Right lobe of liver (tissue), 4 donors: ENCODE measurements around the gene NF1.

Source experiments
- CTCF ChIP-seq, 4 donors: fragments of 200-600 bp in 3 of 4; fragments of 450-650 bp in 1 of 4; IDR thresholded peaks; one replicate each; pipeline versions ENCODE4 v1.5.1 to v1.8.0; 2016 to 2022; ENCODE audit warnings: antibody characterized with exemption in 4 of 4, mild to moderate bottlenecking in 2 of 4
- POLR2A ChIP-seq: fragments of 450-650 bp; IDR thresholded peaks from one replicate; pipeline ENCODE4 v1.6.1; 2017; ENCODE audit warnings: antibody characterized with exemption, mild to moderate bottlenecking
- donor health status: DM: no; HTN: no; CAD: no.
- donor health status: DM: no; HTN: no; CAD: no.
- donor health status: DM: no; HTN: yes; CAD: no.

DNA sequence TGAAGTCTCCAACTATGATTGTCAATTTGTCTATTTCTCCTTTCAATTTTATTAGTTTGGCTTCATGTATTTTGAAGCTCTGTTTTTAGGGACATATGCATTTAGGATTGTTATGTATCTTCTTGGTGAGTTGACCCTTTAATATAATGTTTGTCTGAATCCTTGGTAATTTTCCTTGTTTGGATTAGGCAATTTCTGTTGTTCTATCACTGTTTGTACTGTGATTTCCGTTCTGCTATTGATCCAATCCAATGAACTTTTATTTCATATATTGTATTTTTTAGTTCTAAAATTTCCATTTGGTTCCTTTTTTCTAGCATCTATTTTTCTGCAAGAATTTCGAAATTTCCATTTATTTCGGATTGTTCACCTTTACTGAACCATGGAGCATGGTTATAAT lies 327.7 kb downstream of the NF1 start:
- TF ChIP-seq CTCF (IDR thresholded peaks at IDR 0.05) (no peak), POLR2A (no peak)
